ENCODE data around the gene AOPEP.

AOPEP gene

DNA sequence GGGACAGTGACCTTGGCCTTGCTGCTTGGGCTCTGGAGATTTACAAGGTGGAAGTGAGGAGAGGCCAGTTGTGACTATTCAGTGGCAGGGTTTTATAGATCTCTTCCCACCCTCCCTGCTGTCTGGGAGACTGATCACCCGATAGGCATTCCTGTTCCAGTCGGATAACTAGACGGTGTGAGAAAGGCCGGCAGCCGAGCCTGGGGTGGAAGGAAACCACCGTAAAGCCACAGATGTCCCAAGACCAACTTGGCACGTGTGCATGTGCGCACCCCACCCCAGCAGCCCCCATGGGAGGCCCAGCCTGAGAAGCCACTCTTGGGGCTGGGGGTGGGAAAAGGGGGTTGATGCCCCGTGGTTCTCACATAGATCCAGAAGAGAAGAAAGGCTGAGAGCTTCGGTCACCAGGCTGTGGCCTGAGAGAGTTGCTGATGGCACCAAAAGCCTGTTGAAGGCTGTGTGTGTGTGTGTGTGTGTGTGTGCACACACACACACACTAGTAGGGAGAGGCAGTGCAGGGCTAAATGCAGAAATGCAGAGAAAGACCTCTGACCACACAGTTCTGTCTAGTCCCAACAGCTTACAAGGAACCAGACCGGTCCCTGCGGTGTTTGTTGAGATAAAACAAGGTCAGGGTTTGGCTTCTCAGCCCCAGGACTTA, 365.2 kb downstream of the AOPEP start:
- DNase-seq, result no peak

DNA sequence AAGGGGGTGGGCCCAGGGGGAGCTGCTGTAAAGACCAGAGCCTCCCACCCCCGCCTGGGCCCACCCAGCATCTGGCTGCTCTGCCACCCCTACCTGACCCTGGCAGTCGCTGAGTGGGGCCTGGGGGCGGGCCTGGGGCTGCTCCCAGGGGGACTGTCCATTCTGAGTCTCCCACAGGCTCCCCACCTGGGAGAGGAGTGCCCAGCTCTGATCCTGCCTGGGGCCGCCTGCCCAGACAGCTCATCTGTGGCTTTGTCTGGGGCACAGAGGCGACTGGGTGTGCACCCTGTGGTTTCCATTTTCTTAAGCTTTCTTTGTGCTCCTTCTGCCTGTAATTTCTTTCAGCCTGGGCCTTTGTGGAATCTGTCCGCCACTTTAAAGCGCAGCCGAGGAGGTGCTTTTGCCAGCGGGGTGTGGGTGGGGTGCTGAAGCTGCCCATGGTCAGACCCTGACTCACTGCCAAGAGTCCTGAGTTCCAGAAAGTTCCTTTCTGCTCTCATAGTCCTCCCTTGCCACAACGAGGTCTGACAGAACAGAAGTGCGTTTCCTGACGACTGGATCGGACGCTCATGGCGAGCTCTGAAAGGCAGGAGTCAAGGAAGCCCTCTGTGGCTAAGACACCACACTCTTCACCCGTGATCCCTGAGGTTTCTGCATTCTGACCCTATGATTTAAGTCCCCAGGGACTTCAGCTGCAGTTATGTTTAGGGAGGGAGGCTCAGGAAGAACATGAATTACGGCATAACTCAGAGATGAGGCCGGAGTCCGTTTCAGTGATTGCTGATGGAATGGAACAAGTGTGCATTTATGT, 366.0 kb downstream of the AOPEP start:
- no peak for DNase-seq

DNA sequence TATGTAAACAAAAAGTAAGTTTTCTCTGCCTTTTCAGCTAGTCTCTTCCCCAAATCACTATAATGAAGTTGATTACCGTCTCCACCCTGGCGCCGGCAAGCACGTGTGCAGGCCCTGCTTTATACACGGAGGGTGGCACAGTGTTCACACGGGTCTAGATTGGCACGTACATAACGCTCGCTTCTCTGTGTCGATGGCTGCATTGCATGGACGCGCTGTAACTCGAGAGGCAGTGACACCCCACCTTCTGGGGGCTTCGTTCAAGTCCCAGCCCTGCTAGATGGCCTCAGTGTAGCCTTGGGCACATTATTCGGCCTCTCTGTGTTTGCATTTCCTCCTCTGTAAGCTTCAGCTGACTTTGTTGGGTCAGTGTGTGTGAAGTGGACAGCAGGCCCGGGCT, 367.1 kb downstream of the AOPEP start:
- DNase-seq, result no peak

DNA sequence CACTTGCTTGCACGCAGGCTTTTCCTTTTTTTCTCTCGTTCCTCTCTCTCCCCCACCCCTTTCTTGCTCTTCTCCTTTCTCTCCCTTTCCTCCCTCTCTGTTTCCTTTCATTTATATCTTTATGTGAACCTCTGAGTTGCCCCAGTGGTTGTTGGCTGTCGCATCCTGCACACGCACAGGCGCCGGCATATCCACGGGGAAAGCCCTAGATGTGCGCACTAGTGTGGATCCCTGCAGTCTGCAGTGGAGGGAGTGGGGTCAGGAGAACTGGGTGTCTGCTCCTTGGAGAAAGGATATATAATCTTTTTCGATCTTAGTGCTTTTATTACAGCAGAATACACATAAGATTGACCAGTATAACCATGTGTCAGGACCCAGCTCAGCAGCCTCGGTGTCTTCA, 367.5 kb downstream of the AOPEP start:
- DNase-seq, result no peak

DNA sequence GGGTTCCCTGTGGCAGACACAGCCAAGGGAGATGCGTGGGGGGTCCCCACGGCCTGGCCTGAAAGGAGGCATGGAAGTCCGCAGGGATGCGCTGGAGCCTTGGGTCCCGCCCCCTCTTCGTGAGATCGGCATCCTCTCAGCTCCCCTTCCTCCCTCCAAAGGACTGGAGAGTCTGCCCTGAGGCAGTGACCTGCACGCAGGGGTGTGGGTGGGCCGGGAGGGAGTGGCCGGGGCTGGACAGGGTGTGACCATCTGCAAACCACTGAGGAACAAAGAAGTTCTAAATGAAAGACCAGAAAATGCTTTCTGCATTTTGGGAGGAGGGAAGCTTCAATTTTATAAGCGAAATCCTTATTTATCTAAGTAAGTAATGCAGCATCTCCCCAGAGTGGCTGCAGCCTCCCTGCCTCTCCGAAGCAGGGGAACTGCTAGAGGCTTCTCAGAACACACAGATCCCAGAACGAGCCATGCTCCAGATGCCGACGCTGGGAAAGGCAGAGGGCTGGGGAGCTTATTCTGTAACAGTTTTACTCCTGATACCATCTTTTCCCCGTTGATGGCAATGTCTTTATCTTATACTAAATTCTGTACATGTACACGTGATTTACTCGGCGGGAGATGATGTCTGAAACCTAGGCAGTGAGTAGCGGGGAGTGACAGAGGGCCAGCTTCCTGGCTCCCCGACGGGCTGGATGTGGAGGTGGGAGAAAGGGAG, 369.3 kb downstream of the AOPEP start:
- DNase-seq, result no peak

DNA sequence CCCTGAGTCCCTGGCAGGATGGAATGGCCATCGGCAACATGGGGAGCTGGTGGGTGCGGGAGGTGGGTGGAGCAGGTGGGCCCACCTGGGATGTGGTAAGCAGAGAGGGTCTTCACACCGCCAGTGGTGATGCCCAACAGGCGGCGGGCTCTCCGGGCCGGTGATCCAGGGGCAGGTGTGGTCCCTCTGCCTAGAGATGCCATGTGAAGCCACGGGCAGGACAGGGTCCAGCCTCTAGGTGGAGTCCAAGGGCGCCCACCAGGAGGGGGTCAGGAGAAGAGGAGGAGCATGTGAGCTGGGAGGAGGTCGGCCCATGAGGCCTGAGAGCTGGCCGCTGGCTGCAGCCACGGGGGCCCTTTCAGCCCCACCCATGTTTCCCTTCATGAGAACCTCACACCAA, 369.9 kb downstream of the AOPEP start:
- no peak for DNase-seq

GRCh38 chr9:95096807-95097206, 370.3 kb downstream of the AOPEP start:
- no peak for DNase-seq

DNA sequence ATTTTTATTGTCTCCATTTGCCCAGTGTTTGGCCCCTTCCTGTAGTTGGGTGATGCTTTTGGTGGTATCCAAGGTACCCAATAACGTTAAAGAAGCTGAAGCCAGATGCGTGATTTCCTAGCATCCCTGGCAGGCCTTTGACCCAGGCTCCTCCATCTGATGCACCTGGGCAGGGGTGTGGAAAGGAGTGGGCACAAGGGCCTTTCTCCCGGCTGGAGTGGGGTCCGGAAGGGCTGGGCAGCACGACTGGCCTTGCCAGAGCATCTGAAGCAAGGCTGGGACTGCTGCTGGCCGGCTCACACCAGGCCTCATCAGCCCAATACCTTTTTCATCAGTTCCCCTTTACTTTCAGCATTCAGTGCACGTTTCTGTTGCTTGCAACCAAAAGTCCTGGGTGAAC, 370.8 kb downstream of the AOPEP start:
- no peak for DNase-seq

DNA sequence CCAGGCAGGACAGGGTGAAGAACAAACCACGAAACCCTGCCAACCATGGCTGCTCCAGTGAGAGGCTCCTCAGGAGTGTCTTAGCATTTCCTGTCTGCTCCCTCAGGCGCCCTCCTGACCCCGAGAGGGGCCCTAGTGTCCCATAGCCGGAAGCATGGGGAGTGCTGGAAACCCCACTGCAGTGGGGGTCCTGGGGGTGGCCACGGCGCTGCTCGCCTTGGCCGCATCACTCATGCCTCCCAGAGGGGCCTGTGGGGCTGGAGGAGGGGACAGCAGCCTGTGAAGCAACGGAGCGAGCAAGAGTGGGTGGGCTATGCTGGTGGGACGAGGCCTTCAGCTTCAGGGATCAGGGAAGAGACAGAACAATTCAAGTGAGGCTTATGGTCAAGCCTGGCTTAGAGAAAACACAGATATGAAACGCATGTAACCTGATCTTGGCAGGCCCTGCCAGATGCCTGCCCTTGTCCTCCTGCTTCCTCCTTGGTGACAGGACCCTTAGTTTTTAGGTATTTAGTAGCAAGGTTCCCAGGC, 372.0 kb downstream of the AOPEP start:
- DNase-seq, result no peak

DNA sequence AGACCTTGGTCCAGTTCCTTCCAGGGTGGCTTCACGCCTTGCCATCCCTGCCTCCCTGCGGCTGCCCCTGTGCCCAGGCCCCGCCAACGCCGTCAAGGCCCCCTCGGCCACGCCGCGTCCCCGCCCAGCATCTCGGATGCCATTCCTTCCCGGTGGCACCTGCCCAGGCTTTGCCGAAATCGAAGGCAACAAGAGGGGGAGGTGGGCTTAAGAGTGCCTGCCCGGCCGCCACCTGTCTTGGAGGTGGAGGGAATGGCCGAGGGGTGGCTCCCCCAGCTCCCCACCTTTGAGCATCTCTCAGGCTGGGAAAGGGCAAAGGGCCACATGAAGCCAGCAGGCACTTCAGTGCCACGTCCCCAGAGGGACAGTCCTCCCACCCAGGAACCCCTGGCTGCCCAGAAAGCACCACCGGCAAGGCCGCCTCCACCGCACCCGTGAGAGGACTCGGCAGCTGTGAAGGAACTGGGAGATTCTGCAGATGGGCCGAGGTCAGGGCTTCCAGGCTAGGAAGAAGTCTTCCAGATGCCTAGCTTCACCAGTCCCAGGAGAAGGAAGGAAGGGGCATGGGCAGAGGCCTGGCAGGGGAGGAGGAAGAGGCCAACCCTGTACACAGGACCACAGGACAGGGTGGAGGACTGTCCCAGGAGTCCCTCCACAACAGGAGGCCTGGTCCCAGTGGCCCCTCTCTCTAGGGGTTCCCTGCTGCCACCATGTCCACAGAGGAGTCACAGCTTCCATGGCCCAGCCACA, 373.0 kb downstream of the AOPEP start:
- no peak for DNase-seq

DNA sequence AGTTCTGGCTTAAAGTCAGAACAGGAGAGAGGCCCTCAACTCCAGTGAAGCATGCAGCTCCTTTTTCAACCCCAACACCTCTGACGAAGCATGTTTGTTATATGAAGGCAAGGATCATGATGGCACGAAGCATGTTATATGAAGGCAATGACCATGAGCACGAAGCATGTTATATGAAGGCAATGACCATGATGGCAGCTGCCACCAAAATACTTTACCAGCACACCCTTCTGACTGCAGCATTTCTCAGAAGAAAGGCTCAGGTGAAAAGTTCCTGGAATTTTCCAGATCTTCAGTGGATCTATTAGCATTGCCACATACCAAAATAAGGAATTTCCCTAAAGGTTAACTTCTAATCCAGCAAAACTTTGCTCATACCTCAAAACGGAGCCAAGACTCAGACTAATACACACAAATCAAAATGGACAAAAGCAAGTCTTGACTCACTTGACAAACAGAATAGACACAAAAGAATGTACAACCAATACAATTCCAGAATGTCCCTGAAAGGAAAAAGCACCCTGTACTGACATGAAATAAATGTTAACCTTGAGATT, 373.6 kb downstream of the AOPEP start:
- no peak for DNase-seq

DNA sequence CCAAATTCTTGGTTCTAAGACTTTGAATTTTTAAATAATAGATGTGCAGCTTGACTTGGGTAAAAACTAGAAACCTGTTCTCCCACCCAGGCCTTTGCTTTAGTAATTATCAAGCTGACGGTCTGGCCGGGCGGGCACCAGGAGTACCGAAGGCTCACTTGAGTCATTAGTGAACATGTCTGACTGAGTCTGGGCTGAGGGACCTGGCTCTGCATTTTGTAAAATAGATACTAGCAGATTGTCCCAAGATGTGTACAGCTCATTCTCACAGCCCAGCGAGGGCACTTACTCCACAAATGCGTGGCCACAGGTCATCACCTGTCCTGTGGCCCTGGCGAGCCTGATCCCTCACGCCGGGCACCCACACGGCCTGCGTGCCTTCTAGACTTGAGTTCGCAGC, 374.8 kb downstream of the AOPEP start:
- no peak for DNase-seq

- no peak for DNase-seq
Measured at GRCh38 chr9:95102001-95102433, 375.5 kb downstream of the AOPEP start.

- DNase-seq, result no peak
Measured at GRCh38 chr9:95102572-95102971, 376.1 kb downstream of the AOPEP start.

- no peak for DNase-seq
Measured at GRCh38 chr9:95103281-95103771, 376.8 kb downstream of the AOPEP start.

DNA sequence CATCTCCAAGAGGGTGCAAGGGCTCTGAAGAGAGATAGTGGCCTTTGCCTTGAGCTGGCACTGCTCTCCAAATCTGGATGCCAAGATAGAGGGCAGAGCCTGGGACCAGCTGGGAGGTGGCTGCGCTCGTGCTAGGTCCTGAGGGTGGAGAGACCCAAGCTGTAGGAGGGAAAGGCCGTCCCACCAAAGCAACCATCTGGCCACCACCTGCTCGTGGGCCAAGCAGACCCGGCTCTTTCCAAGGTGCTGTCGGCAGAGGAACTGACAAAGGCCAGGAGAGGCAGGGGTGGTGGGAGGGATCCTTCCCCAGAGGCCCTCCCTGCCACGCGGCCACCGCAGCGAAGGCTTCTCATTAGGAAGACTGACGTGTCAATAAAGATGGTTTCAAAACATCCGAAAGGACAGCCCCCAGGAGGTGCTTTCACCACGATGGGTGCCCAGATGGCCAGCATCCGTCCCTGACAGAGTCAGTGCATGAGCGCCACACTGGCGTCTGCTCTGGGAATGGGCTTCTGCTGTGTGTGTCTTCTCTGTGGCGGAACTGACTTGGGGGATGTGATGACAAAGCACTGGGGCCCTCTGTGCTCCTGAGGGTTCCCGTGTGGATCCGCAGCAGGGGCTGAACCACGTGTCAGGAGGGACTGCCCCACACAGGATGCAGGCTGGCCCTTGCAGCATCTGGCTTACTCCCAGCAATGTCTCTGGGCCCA, 377.5 kb downstream of the AOPEP start:
- no peak for DNase-seq

DNA sequence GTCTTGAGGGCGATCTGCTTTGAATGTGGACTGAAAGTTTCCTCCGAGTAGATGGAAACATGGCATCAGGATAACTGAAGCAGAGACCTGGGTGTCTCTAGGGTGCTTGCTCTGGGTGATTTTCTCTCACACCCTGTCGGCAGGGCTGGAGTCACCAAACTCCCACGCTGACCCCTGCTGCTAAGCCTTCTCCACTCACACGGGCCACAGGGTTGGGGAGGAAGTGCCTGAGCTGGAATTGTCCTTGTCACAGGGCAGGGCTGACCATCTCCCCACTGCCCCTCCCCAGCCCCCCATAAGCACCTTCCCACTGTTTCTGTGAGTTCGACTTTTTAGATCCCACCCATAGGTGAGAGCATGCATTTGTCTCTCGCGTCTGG, 378.1 kb downstream of the AOPEP start:
- no peak for DNase-seq

- no peak for DNase-seq
Measured at GRCh38 chr9:95104980-95105379, 378.5 kb downstream of the AOPEP start.

- no peak for DNase-seq
Measured at GRCh38 chr9:95105519-95106287, 379.2 kb downstream of the AOPEP start.

GRCh38 chr9:95107001-95107749, 380.7 kb downstream of the AOPEP start:
- DNase-seq, result no peak
